ENCODE results near the gene CRK. TPM values are rescaled to one million over a fixed set of nuclear protein-coding genes. Genes with fewer than 3 reads are reported as not detected.

The CRK gene
- polyA plus RNA-seq, 4 donors = 31.2 to 42.9 (median 41.0) TPM

DNA sequence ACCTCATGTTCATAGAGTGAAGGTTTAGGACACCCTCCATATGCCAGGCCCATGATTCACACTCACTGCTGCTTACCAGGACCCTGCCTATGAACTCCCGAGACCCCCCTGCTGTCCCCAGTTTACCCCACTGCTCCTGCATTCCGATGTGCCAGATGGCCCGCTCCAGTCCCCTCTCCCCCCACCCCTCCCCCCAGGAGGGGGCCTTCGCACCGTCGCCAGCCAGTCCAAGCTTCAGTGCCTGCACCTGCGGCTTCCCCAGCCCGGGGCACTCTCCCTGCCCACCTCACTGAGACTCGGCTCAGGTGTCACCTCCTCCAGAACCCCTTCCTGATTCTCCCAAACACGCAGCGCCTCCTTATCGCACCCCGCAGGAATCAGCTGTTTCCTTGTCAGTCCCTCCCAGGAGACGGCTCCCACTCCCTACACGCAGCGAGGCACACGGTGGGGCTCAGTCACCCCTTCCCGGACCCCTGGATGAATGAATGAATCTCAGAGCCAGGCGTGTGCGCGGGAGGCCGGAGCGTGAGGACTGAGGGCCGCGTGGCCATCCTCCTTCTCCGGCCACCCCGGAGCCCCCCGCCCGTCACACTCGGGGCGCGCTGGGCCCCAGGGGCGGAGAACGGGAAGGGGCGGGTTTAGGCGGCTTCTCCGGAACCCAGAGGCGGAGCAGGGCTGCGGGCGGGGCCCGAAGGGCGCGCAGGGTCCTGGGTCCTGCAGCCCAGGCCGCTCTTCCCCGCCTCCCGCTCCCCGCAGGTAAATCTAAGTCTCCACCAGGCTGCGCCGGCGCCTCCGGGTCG lies 34.8 kb upstream of the CRK start:
- Histone ChIP-seq H3K36me3 (ENCODE audit: control insufficient read depth in 3 of 3, insufficient read depth in 2 of 3, low read depth in 1 of 3, low read length in 3 of 3) (peaks cover 0 to 18% (median 2%) of the 10 kb centered on the region in 3 donors), H3K9me3 (ENCODE audit: control insufficient read depth in 2 of 2, insufficient read depth in 1 of 2, low read depth in 1 of 2, low read length in 1 of 2) (no peaks in the 10 kb centered on the region), H3K4me1 (ENCODE audit: control insufficient read depth in 3 of 3, insufficient read depth in 2 of 3, low read depth in 1 of 3, low read length in 2 of 3) (peaks cover 0 to 44% (median 9%) of the 10 kb centered on the region in 3 donors), H3K27me3 (ENCODE audit: control insufficient read depth in 3 of 3, insufficient read depth in 3 of 3, low read length in 3 of 3) (peaks cover 0 to 21% (median 0%) of the 10 kb centered on the region in 3 donors), H3K4me3 (ENCODE audit: low read depth in 1 of 3, low read length in 3 of 3) (peak overlapping the region; percentile 61 to 88 (median 67)), H3K27ac (ENCODE audit: low read depth in 1 of 3, low read length in 2 of 3) (peak overlapping the region; percentile 29 to 88 (median 86))
- 1 to 3% (median 2%) methylated on average over 23 to 52 of the region's 52 CpGs for WGBS, 3 donors
- no peak for FAIRE-seq
- DNase-seq = peak; percentile 67 to 79

DNA sequence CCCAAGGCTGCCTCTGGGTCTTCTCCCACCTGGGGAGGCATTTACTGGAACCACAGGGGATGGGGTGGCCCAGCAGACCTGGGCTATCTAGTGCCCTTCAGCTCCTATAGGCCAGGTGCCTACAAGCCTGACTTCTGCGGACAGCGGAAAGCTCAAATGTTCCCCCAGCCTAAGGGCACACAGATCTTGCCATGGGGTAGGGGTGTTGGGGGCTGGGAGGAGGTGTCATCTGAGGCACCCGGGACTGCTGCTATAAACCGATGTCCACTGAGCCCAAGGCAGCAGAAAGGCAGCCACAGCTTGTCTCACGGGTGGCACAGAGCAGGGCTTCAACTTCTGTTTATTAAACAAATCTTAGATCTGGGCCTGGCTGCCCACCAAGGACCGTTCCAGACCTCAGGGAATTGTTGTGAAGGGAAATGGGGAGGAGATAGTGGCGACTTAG lies 32.8 kb upstream of the CRK start:
- Histone ChIP-seq H3K9me3 (ENCODE audit: control insufficient read depth in 2 of 2, insufficient read depth in 1 of 2, low read depth in 1 of 2, low read length in 1 of 2) (no peaks in the 10 kb centered on the region), H3K4me1 (ENCODE audit: control insufficient read depth in 3 of 3, insufficient read depth in 2 of 3, low read depth in 1 of 3, low read length in 2 of 3) (peaks cover 0 to 57% (median 9%) of the 10 kb centered on the region in 3 donors), H3K36me3 (ENCODE audit: control insufficient read depth in 3 of 3, insufficient read depth in 2 of 3, low read depth in 1 of 3, low read length in 3 of 3) (peaks cover 0 to 6% (median 0%) of the 10 kb centered on the region in 3 donors), H3K27ac (ENCODE audit: low read depth in 1 of 3, low read length in 2 of 3) (peak overlapping the region; percentile 88 to 94 (median 90)), H3K27me3 (ENCODE audit: control insufficient read depth in 3 of 3, insufficient read depth in 3 of 3, low read length in 3 of 3) (peaks cover 0 to 20% (median 0%) of the 10 kb centered on the region in 3 donors), H3K4me3 (ENCODE audit: low read depth in 1 of 3, low read length in 3 of 3) (peak overlapping the region in 2 of 3 donors; percentile 58 to 67)
- DNase-seq = no peak
- no peak for FAIRE-seq
- WGBS, 3 donors = 69 to 89% (median 80%) methylated on average over 7 of the region's 7 CpGs

DNA sequence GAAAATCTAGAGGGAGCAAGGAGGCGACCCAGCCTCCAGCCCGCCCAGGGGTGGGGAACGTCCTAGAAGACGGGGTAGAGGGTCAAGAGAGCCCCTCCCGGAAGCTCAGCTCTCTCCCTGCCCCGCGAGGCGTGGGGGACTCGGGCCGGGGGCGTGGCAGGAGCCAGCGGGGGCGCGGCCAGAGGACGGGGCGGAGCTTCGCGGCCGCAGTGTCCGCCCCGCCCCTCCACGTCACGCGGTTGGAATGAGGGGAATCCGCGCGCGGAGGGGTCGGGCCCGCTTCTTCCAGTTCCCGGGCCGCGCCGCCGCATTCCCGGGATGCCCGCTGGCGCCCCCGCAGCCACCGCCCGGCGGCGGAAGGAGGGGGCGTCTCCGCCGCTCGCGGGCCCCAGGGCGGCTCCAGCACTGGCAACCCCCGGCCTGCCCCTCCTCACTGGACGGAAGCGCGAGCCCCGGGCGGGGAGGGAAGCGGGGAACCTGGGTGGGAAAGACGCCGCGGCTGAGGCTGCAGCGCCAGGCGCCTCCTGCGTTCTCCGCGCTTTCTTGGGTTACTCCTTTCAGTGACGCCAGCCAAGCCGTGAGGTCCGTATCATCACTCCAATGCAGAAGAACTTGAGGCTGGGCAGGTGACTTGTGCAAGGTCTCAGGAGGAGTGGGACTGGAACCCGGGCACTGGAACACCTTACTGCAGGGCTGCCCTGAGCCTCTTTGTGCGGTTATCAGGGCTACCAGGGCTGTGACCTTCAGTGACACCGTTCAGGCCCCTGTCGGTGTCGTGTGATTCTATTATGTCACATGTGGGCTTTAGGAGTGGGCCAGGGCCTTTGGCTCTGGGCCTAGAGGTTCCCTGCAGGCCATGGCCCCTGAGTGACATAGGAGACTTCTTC lies 32.1 kb upstream of the CRK start:
- peaks cover 0 to 57% (median 9%) of the 10 kb centered on the region in 3 donors for H3K4me1 ChIP-seq (ENCODE audit: control insufficient read depth in 3 of 3, insufficient read depth in 2 of 3, low read depth in 1 of 3, low read length in 2 of 3)
- no peaks in the 10 kb centered on the region for H3K9me3 ChIP-seq (ENCODE audit: control insufficient read depth in 2 of 2, insufficient read depth in 1 of 2, low read depth in 1 of 2, low read length in 1 of 2)
- peak overlapping the region; percentile 44 to 67 (median 58) for H3K4me3 ChIP-seq (ENCODE audit: low read depth in 1 of 3, low read length in 3 of 3)
- H3K36me3 ChIP-seq (ENCODE audit: control insufficient read depth in 3 of 3, insufficient read depth in 2 of 3, low read depth in 1 of 3, low read length in 3 of 3) = peaks cover 0 to 12% (median 4%) of the 10 kb centered on the region in 3 donors
- peak overlapping the region; percentile 88 to 94 (median 90) for H3K27ac ChIP-seq (ENCODE audit: low read depth in 1 of 3, low read length in 2 of 3)
- FAIRE-seq (no peak), DNase-seq (peak; percentile 74 to 94)
- 3 to 7% (median 5%) methylated on average over 39 to 72 of the region's 72 CpGs for WGBS, 3 donors
- peaks cover 0 to 13% (median 0%) of the 10 kb centered on the region in 3 donors for H3K27me3 ChIP-seq (ENCODE audit: control insufficient read depth in 3 of 3, insufficient read depth in 3 of 3, low read length in 3 of 3)

DNA sequence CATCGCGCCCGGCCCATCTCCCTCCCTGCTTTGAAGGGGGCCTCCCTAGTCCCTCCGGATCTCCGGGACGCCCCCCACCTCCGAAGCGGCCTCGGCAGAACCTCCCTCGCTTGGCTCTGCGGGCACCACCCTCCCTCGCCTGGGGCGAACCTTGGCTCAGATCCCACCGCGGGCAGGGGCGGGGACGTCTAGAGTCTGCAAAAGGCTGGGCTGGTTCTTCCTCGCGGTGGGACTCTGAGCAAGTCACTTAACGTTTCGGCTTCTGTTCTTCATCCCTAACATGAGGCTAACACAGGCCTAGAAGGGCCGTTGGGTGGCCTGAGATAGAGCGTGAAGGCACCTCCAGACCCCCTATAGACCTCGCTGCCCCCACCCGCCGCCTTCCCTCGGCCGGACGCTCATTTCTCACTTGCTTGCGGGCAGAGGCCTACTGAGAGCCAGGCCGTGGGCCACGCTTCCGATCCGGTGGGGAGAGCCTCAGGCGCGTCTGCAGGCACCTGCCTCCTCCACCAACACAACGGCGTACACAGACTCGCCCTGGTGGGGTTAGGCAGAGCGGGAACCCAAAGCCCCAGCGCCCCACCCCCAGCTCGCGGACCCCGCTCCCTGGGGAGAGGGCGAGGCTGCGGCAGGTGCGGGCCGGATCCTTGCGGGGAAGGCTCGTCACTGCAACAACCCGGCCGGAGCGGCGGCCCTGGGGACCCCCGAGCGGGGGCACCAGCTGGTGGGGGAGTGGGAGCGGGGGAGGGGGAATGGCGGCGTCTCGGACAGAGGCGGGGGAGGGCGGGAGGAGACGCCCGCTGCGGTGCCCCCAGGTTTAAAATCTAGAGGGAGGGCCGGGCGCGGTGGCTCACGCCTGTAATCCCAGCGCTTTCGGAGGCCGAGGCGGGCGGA lies 31.0 kb upstream of the CRK start:
- H3K36me3 ChIP-seq (ENCODE audit: control insufficient read depth in 3 of 3, insufficient read depth in 2 of 3, low read depth in 1 of 3, low read length in 3 of 3) = peaks cover 0 to 21% (median 6%) of the 10 kb centered on the region in 3 donors
- H3K27ac ChIP-seq (ENCODE audit: low read depth in 1 of 3, low read length in 2 of 3) = peak overlapping the region; percentile 76 to 94 (median 84)
- H3K9me3 ChIP-seq (ENCODE audit: control insufficient read depth in 2 of 2, insufficient read depth in 1 of 2, low read depth in 1 of 2, low read length in 1 of 2) = no peaks in the 10 kb centered on the region
- H3K27me3 ChIP-seq (ENCODE audit: control insufficient read depth in 3 of 3, insufficient read depth in 3 of 3, low read length in 3 of 3) = peaks cover 0 to 4% (median 0%) of the 10 kb centered on the region in 3 donors
- peak overlapping the region in 2 of 3 donors; percentile 28 to 58 for H3K4me3 ChIP-seq (ENCODE audit: low read depth in 1 of 3, low read length in 3 of 3)
- DNase-seq = peak; percentile 82 to 83
- WGBS, 3 donors = 6 to 12% (median 11%) methylated on average over 69 to 74 of the region's 74 CpGs
- H3K4me1 ChIP-seq (ENCODE audit: control insufficient read depth in 3 of 3, insufficient read depth in 2 of 3, low read depth in 1 of 3, low read length in 2 of 3) = peaks cover 0 to 49% (median 7%) of the 10 kb centered on the region in 3 donors
- no peak for FAIRE-seq

GRCh38 chr17:1485423-1486376 lies 29.7 kb upstream of the CRK start:
- Histone ChIP-seq H3K4me1 (ENCODE audit: control insufficient read depth in 3 of 3, insufficient read depth in 2 of 3, low read depth in 1 of 3, low read length in 2 of 3) (peaks cover 0 to 43% (median 7%) of the 10 kb centered on the region in 3 donors), H3K36me3 (ENCODE audit: control insufficient read depth in 3 of 3, insufficient read depth in 2 of 3, low read depth in 1 of 3, low read length in 3 of 3) (peaks cover 0 to 35% (median 11%) of the 10 kb centered on the region in 3 donors), H3K9me3 (ENCODE audit: control insufficient read depth in 2 of 2, insufficient read depth in 1 of 2, low read depth in 1 of 2, low read length in 1 of 2) (no peaks in the 10 kb centered on the region), H3K27me3 (ENCODE audit: control insufficient read depth in 3 of 3, insufficient read depth in 3 of 3, low read length in 3 of 3) (no peaks in the 10 kb centered on the region), H3K4me3 (ENCODE audit: low read depth in 1 of 3, low read length in 3 of 3) (peak overlapping the region; percentile 69 to 95 (median 77)), H3K27ac (ENCODE audit: low read depth in 1 of 3, low read length in 2 of 3) (peak overlapping the region; percentile 86 to 96 (median 95))
- FAIRE-seq (no peak), DNase-seq (peak; percentile 46 to 76)
- 1 to 2% (median 1%) methylated on average over 71 to 127 of the region's 127 CpGs for WGBS, 3 donors

- DNase-seq (peak; percentile 85 to 90), FAIRE-seq (no peak)
- Histone ChIP-seq H3K9me3 (ENCODE audit: control insufficient read depth in 2 of 2, insufficient read depth in 1 of 2, low read depth in 1 of 2, low read length in 1 of 2) (no peaks in the 10 kb centered on the region), H3K27ac (ENCODE audit: low read depth in 1 of 3, low read length in 2 of 3) (peak overlapping the region; percentile 86 to 96 (median 89)), H3K4me3 (ENCODE audit: low read depth in 1 of 3, low read length in 3 of 3) (peak overlapping the region; percentile 69 to 95 (median 77)), H3K27me3 (ENCODE audit: control insufficient read depth in 3 of 3, insufficient read depth in 3 of 3, low read length in 3 of 3) (no peaks in the 10 kb centered on the region), H3K4me1 (ENCODE audit: control insufficient read depth in 3 of 3, insufficient read depth in 2 of 3, low read depth in 1 of 3, low read length in 2 of 3) (peaks cover 0 to 38% (median 4%) of the 10 kb centered on the region in 3 donors), H3K36me3 (ENCODE audit: control insufficient read depth in 3 of 3, insufficient read depth in 2 of 3, low read depth in 1 of 3, low read length in 3 of 3) (peaks cover 3 to 39% (median 14%) of the 10 kb centered on the region in 3 donors)
- WGBS, 3 donors = 1 to 4% (median 1%) methylated on average over 15 to 19 of the region's 19 CpGs
Measured at GRCh38 chr17:1484676-1485422, 28.8 kb upstream of the CRK start.
